Hematopoietic multipotent progenitor cell treated with erythropoietin and hydrocortisone succinate and interleukin-3 and kit ligand, for 4 days (in vitro differentiated cells): Measurements from ENCODE around the gene RC3H2.
"Not testable (repeated sequence)": the region's sequence is repeated elsewhere in the genome, so short reads cannot be mapped to it uniquely, and the experiment has no call there.

Experiments
- DNase-seq: peaks from one replicate; pipeline ENCODE4 v3.0.0-alpha.2; 2015

The RC3H2 gene

GRCh38 chr9:122837266-122837850 is 67.8 kb downstream of the RC3H2 start:
- DNase-seq, result no peak

GRCh38 chr9:122835313-122835731 is 69.8 kb downstream of the RC3H2 start:
- DNase-seq, result peak; percentile 61

GRCh38 chr9:122832194-122832593 is 73.0 kb downstream of the RC3H2 start:
- DNase-seq, result no peak

- not testable (repeated sequence) for DNase-seq
Measured at GRCh38 chr9:122828965-122829284, 76.2 kb downstream of the RC3H2 start.

GRCh38 chr9:122827761-122828093 is 77.4 kb downstream of the RC3H2 start:
- peak; percentile 46 for DNase-seq

GRCh38 chr9:122822938-122823337 is 82.2 kb downstream of the RC3H2 start:
- no peak for DNase-seq

- no peak for DNase-seq
Measured at GRCh38 chr9:122822056-122822455, 83.1 kb downstream of the RC3H2 start.

- DNase-seq, result peak; percentile 93
Measured at GRCh38 chr9:122821278-122821943, 83.7 kb downstream of the RC3H2 start.

GRCh38 chr9:122820490-122820845 is 84.7 kb downstream of the RC3H2 start:
- DNase-seq, result no peak

- DNase-seq, result no peak
Measured at GRCh38 chr9:122819791-122820489, 85.2 kb downstream of the RC3H2 start.

GRCh38 chr9:122819326-122819725 is 85.8 kb downstream of the RC3H2 start:
- DNase-seq, result no peak

- peak; percentile 93 for DNase-seq
Measured at GRCh38 chr9:122816163-122816867, 88.8 kb downstream of the RC3H2 start.

GRCh38 chr9:122815544-122815943 is 89.6 kb downstream of the RC3H2 start:
- DNase-seq, result no peak

GRCh38 chr9:122814545-122814944 is 90.6 kb downstream of the RC3H2 start:
- peak; percentile 52 for DNase-seq

GRCh38 chr9:122812736-122813135 is 92.4 kb downstream of the RC3H2 start:
- DNase-seq, result no peak

GRCh38 chr9:122810306-122810946 is 94.7 kb downstream of the RC3H2 start:
- peak; percentile 92 for DNase-seq

- not testable (repeated sequence) for DNase-seq
Measured at GRCh38 chr9:122809261-122809660, 95.9 kb downstream of the RC3H2 start.

GRCh38 chr9:122808141-122808540 is 97.0 kb downstream of the RC3H2 start:
- DNase-seq, result peak; percentile 21

- no peak for DNase-seq
Measured at GRCh38 chr9:122807271-122807900, 97.8 kb downstream of the RC3H2 start.

GRCh38 chr9:122806661-122807060 is 98.5 kb downstream of the RC3H2 start:
- DNase-seq, result no peak

- DNase-seq, result no peak
Measured at GRCh38 chr9:122800066-122801060, 104.8 kb downstream of the RC3H2 start, which contains the start of gene OR1K1. OR1K1 (plus strand) TSS chr9:122800123; CDS start chr9:122800123, 0 bp downstream.
